HuH-7.5 (cell line): ENCODE measurements around the gene SLC27A3.
"Not testable (repeated sequence)": the region's sequence is repeated elsewhere in the genome, so short reads cannot be mapped to it uniquely, and the experiment has no call there.

Experiments used
- DNase-seq: peaks from one replicate; pipeline ENCODE4 v3.0.0; 2011; ENCODE audit warnings: low spot score

SLC27A3 gene

GRCh38 chr1:153780551-153780950, 5.3 kb downstream of the SLC27A3 start:
- DNase-seq: no peak

DNA sequence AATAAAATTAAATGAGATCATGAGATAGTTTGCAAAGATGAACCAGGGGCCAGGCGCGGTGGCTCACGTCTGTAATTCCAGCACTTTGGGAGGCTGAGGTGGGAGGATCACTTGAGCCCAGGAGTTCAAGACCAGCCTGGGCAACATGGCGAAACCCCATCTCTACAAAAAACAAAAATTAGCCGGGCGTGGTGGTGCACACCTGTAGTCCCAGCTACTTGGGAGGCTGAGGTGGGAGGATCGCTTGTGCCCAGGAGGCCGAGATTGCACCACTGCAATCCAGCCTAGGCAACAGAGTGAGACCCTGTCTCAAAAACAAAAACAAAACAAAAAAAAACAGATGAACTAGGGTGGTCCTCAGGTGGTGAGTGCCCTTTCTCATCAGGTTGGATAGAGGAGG, 7.4 kb downstream of the SLC27A3 start:
- DNase-seq: not testable (repeated sequence)

DNA sequence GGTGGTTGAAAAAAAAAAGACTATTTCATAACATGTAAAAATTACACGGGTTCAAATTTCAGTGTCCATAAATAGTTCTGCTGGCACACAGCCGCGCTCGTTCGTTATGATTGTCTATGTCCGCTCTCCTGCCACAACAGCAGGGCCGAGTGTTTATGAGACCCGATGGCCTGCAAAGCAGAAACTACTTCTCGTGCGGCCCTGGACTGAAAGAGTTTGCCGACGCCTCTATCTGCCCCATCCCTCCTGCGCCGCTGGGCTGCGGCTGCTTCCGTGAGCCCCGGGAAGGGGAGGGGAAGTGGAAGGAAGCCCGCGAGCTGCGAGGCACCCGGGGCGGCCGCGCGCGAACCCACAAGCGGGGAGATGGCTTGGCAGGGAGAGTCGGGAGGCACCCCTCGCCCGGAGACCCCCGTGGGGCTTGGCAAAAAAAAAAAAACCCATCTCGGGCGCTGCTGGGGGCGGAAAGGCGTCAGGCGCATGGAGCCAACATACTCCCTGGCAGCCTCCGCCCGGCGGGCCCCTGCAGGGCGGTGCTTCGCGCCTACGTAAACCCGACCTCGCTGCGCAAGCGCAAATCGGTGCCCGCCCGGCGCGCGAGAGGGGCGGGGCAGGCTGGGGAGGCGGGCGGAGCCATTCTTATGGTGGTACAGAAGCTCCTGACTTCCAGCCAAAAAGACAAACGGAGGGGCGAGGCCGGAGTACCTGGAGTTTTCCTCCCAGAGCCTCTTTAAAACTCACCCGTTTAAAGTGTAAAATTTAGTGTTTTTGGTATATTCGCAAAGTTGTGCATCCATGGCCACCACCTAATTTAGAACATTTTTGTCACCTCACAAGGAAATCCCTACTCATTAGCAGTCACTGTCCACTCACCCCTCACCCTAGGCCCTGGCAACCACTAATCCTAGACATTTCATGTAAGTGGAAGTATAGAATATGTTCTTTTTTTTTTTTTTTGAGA, 8.3 kb downstream of the SLC27A3 start:
- peak; percentile 98 for DNase-seq

DNA sequence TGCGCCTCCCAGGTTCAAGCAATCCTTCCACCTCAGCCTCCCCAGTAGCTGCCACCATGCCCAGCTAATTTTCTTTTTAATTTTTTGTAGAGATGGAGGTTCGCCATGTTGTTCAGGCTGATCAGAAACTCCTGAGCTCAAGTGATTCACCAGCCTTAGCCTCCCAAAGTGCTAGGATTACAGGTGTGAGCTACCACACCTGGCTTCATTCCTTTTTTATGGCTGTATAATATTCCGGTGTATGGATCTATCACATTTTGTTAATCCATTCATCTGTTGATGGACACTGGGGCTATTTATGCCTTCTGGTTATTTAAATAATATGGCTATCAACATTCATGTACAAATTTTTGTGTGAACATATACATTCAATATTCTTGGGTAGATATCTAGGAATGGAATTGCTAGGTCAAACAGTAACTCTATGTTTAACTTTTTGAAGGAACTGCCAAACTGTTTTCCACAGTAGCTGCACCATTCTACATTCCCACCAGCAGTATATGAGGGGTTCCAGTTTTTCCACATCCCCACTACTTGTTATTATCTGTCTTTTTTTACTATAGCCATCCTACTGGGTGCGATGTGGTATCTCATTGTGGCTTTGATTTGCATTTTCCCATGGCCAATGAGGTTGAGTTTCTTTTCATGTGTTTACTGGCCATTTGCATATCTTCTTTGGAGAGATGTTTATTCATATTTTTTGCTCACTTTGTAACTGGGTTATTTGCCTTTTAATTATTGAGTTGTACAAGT, 11.0 kb downstream of the SLC27A3 start:
- no peak for DNase-seq

- DNase-seq: no peak
Measured at GRCh38 chr1:153789478-153790034, 14.3 kb downstream of the SLC27A3 start.

GRCh38 chr1:153790313-153790965, 15.2 kb downstream of the SLC27A3 start:
- DNase-seq: no peak

- no peak for DNase-seq
Measured at GRCh38 chr1:153790966-153791647, 15.9 kb downstream of the SLC27A3 start.

GRCh38 chr1:153791648-153792253, 16.5 kb downstream of the SLC27A3 start:
- no peak for DNase-seq

DNA sequence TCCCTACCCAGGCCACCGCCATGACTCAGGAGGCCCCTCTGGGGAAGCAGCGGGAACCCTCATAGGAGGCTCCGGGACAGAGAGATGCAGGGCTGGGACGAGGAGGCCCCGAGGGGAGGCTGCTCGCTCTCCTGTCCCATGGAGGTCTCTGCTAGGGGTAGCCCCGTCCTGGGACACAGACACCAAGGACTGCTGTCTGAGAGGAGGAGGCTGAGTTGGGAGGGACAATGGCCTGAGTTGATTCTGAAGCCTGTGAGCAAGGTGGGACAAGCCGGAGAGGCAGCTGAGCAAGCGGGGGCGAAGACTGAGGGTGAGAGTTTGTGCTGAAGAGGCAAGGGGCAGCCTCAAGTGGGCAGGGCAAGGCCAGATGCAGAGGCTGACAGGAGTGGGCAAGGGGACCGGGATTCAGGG, 17.4 kb downstream of the SLC27A3 start:
- DNase-seq: no peak

DNA sequence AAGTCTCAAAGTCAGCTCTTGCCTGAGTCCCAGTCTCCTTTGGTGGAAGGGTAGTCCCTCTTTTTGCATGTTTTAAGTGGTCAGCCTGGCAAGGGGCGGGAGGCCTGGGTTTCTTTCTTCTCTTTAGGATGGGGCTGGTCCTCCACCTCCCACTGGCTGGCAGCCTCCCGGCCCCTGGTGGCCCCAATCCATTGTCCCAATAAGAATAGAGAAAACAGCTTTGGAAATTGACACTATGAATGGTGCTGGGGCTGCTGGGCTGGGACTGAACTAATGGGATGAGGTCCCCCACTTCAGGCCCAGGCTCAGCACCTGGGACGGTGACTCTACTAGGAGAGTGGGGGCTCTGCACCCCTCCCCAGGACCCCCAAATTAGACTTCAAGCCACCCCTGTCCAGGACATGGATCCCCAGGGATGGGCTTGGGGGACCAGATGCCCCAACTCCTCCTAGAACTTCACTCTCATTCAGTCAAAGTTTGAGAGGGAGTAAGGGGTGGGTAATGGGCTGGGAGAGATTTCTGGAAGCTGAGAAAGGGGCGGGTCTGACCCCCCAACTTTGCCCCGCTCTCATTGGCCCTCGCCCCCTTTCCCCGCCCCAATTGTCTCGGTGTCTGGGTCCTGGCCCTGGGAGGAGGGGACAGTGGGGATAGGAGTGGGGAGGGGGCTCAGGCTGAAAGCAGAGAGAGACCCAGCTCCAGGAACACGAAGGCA, 18.2 kb downstream of the SLC27A3 start:
- no peak for DNase-seq

DNA sequence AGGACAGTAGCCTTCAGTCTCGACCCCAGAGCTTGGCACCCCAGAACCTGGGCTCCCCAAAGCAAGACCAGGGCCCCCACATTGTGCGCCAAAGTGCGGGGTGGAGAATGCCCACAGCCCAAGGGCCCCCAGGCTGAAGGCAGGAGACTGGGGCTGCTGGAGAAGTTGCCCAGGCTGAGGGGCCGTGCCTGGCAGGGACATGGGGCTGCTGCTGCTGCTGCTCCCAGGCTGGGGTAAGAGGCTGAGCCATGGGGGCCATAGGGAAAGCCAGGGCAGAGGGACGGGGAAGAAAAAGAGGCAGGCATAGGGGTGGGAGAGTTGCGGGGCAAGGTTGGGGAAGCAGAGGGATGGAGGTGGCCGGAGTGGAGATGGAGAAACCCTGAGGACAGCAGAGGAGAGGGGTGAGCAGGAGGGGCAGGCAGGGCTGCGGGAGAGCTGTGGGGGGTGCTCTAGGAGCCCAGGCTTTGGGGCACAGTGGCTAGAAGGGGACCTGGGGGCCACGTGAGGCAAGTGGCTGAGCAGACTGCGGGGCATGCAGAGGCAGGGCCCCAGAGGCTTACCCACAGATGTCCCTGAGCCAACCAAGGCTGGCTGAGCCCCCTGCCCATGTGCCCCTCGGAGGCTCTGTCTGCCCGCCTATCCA, 18.9 kb downstream of the SLC27A3 start:
- no peak for DNase-seq

DNA sequence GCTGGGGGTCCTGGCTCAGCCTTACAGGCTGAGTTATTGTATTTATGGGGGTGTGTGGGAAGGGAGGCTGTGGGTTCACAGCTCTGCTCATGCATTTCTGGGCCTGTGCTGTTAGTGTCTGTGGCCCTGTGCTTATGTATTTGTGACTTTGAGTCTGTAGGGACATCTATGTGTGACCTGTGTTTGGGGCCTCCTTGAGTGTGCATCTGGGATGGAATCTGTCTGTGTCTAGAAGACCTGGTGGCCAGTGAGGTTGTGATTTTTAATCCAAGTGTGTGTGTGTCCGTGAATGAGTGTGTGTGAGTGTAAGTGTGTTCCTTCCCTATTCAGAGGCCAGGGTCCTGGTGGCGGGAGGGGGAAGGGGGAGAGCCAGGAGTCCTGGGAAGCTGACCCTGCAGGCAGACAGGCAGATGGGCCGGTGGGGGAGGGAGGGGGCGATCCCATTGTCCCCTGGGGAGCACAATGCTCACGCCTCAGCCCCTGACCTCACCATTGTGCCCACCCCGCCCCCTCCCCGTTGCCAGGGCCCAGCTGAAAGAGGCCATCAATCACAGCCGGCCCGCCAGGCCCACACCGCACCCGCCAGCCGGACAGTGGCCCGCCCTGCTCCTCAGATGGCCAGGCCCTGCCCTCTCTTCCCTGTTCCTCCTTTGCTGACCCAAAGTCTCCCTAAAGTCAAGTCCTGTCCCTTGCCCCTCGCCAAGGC, 19.6 kb downstream of the SLC27A3 start:
- DNase-seq: no peak

GRCh38 chr1:153795330-153795837, 20.2 kb downstream of the SLC27A3 start:
- DNase-seq: no peak

- DNase-seq: no peak
Measured at GRCh38 chr1:153795934-153796785, 21.0 kb downstream of the SLC27A3 start.

DNA sequence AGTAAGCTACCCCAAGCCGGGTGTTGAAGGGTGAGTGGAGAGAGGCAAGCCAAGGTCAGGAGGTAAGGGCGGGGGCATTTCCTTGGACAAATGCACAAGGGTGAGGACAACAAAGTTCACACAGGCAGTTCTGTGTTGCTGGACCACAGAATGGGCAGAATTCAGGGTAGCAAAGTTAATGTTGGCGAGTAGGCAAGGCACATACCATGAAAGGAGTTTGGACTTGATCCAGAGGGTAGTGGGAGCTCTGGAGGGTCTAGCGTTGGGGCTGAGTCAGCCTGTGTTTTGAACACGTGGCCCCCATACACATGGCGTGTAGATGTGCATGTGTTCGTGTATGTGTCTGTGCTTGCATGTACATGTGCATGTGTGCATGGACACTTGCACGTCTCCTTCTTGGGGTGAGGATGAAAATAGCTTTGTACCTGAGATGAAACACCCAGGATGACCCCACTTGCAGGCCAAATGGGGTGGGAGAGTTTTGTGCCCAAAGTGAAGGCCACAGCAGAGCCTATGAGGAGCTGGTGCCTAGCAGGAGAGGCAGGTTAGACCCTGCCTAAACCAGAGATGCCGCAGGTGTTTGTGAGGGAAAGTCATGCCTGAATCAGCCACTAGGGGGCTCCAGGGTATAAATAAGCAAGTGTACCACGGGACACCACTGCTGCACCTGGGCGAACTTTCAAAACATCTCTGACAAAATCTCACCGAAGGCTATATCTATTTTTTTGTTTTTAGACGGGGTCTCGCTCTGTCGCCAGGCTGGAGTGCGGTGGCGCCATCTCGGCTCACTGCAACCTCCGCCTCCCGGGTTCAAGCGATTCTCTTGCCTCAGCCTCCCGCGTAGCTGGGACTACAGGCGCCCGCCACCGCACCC, 21.8 kb downstream of the SLC27A3 start:
- peak; percentile 93 for DNase-seq

DNA sequence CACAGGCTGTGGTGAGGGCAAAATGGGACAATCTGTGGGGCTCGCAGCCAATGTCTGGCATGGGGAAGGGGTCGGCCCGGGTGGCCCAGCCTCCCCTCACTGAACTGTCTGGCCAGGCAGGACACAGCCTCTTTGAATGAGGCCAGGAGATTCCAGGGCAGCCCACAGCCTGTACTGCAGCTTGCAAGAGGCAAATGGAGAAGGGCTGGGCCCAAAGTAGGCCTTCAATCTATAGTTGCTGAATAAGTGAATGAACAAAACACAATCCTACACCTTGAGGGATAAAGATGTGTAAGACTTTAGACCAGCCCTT, 23.2 kb downstream of the SLC27A3 start:
- no peak for DNase-seq

- no peak for DNase-seq
Measured at GRCh38 chr1:153799016-153799415, 23.8 kb downstream of the SLC27A3 start.
